ENCODE results near the gene TMEM80.
"Not testable (repeated sequence)": the region's sequence is repeated elsewhere in the genome, so short reads cannot be mapped to it uniquely, and the experiment has no call there.

TMEM80 gene

GRCh38 chr11:723120-723883, 27.7 kb downstream of the TMEM80 start:
- peak; percentile 47 to 53 for DNase-seq

DNA sequence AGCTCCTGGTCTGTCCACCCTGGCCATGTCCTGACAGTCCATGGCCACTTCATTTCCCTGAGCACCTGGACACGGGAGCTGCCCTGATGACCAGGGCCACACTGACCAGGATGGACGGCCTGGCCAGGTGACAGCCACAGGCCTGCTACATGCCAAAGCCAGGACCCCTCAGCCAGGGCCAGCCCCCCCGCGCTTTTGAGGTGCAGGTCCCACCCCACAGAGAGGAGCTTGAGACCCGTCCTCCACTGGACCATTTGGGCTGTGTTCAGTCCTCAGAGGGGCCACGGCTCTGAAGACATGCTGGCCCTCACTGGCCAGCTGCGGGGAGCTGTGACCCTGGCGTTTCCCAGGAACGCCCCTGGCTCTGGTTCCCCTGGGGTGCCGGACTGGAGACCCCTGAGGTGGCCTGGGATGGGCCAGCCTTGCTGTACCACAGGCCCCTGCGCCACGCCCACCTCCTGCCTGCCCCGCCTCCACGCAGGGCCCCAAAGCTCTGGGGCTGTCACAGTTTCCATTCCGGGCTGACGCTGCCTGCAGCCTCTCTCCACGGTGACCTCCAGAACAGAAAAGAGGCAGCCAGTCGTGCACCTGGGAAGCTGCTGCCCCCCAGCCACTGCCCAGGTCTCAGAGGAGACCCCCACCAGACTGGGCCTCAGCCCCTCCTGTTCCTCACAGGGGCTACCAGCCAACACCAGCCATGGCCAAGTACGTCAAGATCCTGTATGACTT, 28.6 kb downstream of the TMEM80 start:
- DNase-seq, result no peak

GRCh38 chr11:724778-725386, 29.3 kb downstream of the TMEM80 start:
- DNase-seq, result no peak

- no peak for DNase-seq
These were observed 30.1 kb downstream of the TMEM80 start for GRCh38 chr11:725624-726202.

GRCh38 chr11:726278-727220, 30.9 kb downstream of the TMEM80 start:
- peak; percentile 22 to 28 for DNase-seq

DNA sequence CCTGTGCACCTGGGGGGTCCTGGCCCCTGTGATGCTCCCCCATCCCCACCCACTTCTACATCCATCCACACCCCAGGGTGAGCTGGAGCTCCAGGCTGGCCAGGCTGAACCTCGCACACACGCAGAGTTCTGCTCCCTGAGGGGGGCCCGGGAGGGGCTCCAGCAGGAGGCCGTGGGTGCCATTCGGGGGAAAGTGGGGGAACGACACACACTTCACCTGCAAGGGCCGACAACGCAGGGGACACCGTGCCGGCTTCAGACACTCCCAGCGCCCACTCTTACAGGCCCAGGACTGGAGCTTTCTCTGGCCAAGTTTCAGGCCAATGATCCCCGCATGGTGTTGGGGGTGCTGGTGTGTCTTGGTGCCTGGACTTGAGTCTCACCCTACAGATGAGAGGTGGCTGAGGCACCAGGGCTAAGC, 31.7 kb downstream of the TMEM80 start:
- DNase-seq, result no peak

GRCh38 chr11:727859-728748, 32.5 kb downstream of the TMEM80 start:
- peak; percentile 51 to 52 for DNase-seq

GRCh38 chr11:728901-729491, 33.4 kb downstream of the TMEM80 start:
- no peak for DNase-seq

DNA sequence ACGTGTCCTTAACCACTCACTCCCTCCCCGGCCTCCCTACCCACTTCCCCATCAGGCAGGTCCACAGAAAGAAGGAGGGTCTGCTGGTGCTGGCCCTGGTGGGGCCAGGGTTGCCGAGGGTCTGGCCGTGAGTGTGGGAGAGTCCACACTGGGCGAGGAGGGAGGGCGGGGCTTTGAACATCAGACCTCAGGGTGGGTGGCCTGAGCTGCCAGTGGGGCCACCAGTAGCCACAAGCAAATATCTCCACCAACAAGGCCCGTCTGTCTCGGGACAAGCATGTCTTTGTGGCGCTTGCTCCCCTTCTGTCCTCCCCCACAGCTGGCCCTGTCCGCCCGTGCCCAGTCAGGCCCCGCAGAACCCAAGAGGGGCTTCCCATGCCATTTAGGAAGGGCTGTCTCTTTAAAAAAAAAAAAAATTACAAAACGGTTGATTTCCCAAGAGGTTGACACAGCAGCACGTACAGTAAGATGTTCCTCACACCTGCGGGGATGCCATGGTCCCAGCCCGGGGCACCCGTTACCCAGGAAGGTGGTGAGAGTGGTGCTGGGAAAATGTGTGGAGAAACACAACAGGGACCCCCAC, 34.0 kb downstream of the TMEM80 start:
- DNase-seq, result no peak

DNA sequence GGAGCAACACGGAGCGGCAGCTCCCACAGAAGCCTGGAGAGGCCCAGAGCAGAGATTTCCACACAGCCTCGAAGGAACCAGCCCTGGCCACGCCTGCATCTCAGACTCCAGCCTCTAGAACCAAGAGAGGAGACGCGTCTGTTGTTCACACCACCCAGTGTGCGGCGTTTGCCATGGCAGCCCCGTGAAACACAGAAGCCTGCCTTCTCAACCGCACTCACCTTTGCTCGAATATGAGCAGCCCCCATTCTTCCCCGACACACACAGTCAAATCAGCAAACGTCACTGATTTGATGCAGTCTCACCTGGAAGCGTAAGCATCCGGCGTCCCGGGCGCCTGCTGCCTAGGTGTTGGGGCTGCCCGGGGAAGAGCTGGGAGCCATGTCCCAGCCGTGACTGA, 37.5 kb downstream of the TMEM80 start:
- no peak for DNase-seq

GRCh38 chr11:734541-734940, 38.9 kb downstream of the TMEM80 start:
- not testable (repeated sequence) for DNase-seq

- DNase-seq, result no peak
These were observed 41.8 kb downstream of the TMEM80 start for GRCh38 chr11:737366-737765.

DNA sequence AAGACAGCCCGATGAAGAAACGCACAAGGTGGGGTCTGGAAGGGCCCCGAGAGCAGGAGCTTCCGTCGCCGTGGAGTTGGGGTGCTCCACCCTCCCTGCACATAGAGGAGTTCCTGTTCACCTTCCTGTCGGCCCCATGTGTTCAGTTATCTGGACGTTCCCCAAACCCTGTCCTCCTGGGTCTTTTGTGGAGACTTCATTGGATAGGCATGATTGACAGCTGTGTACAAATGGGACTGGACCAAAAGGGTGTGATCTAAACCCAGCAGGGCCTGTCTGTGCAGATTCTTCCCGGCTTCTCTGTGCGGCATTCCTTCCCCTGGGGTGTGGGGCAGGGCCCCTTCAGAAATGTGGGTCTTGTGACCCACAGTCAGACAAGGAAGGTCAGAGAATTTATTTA, 42.3 kb downstream of the TMEM80 start:
- peak in 1 of 2 experiments; percentile 16 for DNase-seq

DNA sequence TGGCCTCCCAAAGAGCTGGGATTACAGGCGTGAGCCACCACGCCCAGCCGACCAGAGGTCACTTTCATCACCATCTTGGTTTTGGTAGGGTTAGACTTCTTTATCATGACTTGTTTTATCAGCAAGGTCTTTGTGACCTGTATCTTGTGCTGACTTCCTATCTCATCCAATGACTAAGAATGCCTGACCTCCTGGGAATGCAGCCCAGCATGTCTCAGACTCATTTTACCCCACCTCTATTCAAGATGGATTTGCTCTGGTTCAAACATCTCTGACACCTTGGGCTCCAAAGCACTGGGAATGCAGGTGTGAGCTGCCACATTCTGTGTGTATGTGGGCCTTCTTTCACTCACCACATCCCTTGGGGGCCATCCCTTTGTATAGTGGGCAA, 46.5 kb downstream of the TMEM80 start:
- no peak for DNase-seq

DNA sequence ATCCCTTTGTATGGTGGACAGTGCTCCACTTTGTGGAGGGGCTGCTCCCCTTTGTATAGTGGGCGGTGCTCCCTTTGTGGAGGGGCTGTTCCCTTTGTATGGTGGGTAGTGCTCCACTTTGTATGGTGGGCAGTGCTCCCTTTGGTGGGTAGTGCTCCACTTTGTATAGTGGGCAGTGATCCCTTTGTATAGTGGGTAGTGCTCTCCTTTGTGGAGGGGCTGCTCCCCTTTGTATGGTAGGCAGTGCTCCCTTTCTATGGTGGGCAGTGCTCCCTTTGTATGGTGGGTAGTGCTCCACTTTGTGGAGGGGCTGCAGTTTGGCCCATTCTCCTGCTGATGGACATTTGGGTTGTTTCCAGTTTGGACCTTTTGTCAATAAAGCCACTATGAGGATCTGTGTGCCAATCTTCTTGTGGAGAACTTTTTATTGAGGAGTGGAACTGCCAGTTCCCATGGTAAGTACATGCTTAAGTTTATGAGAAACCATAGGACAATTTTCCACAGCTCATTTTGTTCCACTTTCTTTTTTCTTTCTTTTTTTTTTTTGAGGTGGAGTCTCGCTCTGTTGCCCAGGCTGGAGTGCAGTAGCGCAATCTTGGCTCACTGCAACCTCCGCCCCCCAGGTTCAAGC, 47.1 kb downstream of the TMEM80 start:
- DNase-seq, result no peak

- no peak for DNase-seq
These were observed 49.8 kb downstream of the TMEM80 start for GRCh38 chr11:745428-745827.

- DNase-seq, result no peak
These were observed 50.9 kb downstream of the TMEM80 start for GRCh38 chr11:746289-747157.

DNA sequence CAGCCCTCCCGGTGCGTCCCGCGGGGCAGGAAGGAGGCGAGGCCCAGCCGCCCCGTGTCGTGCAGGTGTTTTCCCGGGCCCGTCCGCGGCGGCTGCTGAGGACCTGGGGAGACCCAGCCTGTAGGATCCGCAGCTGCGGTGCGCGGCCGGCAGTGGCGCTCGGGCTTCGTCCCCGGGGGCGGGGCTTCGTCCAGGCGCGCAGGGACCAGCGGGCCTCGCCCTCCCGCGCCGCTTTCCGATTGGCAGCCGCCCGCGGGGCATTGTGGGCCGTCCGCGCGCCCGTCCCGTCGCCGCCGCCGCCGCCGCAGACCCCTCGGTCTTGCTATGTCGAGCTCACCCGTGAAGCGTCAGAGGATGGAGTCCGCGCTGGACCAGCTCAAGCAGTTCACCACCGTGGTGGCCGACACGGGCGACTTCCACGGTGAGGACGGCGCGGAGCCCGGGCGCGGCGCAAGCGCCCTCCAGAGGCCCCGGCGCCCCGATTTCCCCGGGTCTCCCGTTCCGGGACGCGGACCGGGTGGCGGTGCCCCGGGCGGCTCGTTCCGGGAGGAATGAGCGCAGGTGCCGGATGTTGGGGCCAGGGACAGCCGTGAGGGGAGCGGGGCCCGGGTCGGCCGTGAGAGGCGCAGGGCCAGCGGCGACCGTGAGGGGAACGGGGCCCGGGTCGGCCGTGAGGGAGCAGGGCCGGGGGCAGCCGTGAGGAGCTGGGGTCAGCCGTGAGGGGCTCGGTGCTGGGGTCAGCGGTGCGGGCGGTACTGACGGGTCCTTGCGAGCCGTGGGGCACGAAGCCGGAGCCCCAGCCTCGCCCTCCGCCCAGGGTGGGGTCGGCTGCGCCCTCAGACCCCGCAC, 51.8 kb downstream of the TMEM80 start, which contains the start of gene TALDO1:
TSS of gene TALDO1 (plus strand) at position 307 of the 849 bp plus-strand sequence. CDS start at position 325, 18 bp downstream.
- DNase-seq, result peak; percentile 81 to 83
